Measurements from ENCODE around the gene FAM222A.

Gene FAM222A

GRCh38 chr12:109711596-109712461, 1.8 kb upstream of the FAM222A start:
- DNase-seq: no peak

DNA sequence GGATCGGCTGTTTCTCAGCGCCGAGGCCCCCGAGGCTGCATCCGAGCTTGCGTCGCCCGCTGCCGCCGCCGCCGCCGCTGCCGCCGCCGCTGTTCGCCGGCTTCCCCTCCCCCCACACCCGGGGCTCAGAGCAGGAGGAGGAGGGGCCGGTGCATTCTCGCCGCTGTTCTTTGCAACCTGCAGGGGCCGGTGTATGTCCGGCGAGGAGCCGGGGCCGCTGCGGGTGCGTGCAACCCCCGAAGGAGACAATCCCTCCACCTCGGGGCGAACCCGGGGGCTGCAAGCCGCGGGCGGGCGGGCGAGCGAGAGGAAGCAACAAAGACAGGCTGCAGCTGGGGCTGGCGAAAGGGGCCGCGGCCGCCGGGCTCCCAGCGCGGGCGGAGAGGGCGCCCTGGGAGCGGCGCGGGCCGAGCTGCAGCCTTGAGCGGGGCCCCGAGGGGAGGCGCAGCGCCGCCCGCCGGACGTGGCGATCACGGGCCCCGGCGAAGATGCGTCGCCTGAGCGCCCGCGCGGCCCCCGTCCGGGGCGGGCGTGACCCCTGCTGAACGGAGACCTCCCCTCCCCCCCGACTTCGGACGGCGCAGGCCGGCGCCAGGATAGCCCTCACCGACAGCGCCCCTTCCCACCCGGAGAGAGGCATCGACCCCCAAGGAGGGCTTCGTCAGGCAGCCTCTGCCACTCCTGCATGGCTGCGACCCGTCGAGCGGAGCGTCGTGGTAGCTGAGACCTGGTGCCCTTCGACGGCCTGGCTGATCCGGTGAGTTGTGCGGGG, 702 bp downstream of the FAM222A start:
- DNase-seq: peak; percentile 26 to 70 (median 48)

DNA sequence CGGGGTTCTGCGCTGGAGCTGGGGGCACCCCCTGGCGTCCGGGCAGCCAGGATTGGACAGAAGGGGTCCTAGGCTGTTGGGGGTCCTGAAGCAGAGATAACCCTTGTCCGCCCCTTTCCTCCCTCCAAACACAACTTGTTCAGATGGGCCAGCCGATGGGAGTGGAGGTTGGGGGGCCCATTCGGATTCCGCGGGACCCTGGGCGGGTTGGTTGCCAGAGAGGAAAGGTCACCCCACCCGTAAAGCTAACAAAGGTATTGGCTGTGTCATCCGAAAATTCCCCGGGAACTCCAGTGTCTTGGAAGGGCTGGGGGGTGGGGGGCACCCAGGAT, 1.3 kb downstream of the FAM222A start:
- no peak for DNase-seq

- DNase-seq: peak in 1 of 6 experiments; percentile 34
These were observed 1.9 kb downstream of the FAM222A start for GRCh38 chr12:109715310-109716091.

- no peak for DNase-seq
These were observed 2.5 kb downstream of the FAM222A start for GRCh38 chr12:109716092-109716479.

GRCh38 chr12:109716512-109717389, 3.1 kb downstream of the FAM222A start:
- DNase-seq: no peak

DNA sequence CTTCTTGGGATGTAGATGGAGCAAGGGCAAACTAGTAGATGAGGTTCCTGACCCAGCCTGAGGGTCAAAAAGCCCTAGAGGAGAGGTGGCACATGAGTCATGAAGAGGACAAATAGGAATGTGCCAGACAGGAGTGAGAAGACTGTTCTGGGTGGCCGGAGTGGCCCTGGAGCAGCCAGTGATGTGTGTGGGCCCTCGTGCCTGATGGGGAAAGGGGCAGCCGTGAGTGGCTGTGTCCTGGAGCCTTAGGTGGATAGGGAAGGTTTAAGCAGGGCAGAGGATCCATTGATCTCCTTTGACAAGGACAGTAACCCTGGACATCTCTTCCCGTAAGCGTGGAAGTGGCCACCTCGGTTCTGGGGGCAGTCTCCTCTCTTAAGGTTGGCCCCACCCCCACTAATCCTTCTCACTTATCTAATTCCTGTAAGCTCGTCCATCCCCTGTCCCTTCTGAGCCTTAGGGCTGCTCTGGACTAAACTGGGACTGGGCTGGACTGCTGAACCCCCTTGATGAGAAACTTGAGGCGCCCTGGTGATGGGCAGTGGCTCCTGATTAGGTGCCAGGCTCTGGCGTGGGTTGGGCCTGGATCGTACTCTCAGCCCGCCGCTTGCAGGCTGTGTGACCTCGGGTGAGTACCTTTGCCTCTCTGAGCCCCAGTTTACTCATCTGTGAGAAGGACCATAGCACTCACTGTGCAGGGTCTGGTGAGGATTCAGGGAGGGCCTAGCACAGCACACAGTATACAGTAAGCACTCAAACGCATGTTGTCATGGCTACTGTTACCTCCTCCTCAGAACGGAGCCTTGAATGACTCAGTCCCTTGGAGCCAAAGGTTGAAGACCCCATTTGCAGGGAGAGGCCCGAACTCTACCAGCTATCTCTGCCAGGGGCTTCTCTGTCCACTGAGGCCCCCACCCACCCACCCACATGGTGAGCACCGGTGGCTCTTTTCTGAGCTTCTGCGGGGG, 4.0 kb downstream of the FAM222A start:
- no peak for DNase-seq

DNA sequence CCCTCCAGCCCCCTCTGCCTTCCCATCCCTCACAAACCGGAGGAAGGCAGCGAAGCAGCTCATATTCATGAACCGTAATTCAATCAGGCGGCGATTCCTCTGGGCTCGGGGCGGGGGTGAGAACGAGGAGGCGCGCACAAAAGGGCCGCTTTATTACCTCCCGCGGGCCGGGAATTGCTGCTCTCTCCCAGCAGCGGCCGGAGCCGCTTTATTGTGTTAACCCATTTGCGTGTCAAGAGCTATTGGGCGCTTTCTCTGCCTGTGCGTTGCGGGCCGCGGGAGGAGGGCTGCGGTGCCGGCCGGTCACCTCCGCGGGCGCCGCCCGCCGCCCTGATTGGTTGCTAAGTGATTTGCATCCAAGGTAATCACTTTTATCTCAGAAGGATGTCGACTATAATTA, 4.8 kb downstream of the FAM222A start:
- DNase-seq: no peak

DNA sequence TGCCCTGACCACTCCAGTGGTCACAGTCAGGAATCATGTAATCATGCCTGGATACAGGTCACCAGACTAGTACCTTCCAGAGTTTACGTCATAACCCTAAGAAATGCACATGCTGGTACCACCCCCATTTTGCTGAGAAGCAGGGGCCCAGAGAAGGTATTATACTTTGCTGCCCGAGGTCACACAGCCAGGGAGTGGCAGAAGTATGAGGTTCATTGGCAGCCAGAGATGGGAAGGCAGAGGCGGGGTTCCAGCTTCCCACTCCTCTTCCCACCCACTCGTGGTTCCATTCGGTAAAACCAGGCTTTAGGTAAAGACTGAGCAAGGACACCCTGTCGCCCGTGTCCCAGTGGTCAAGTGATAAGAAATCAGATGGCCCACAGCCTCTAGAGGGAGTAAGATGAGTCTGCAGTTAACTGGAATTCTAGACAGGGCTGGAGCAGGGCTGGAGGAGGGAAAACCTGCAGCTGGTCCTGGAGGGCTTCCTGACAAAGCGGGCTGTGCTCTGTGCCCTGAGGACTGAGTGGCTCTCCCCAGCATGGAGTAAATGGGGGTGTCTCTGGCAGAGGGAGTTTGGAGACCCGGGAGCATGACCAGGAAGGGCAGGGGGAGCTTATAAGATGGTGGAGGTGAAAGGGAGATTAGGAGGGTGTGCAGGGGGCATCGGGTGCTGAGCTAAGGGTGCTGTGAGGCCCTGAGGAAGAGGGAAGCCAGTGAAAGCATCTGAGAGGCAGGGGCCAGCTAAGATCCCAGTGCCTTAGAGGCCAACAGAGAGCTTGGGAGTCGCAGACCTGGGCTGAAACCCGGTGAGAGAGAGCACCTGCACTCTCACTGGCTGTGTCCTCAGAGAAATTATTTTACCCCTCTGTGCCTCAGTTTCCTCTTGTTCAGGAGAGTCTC, 5.7 kb downstream of the FAM222A start:
- DNase-seq: no peak

GRCh38 chr12:109720152-109720856, 6.7 kb downstream of the FAM222A start:
- DNase-seq: no peak

- no peak for DNase-seq
These were observed 7.2 kb downstream of the FAM222A start for GRCh38 chr12:109720857-109721189.

DNA sequence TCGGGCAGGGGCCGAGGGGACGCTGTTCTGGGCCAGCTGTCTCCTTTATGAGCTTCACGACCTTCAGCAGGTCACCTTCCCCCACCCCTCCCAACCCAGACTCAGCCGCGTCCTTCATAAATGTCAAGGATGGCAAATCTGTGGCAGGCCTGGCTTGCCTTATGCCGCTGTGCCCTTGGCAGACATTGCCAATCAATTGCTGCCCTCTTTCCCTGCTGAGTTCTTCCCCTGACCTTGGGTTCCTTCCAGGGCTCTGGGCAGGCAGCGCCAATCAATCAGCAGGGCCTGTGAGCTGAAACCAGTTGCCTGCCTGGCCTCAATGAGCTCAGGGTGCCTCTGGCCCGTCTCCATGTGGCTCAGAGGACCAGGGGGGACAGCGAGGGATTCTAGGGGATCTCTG, 7.7 kb downstream of the FAM222A start:
- DNase-seq: no peak

DNA sequence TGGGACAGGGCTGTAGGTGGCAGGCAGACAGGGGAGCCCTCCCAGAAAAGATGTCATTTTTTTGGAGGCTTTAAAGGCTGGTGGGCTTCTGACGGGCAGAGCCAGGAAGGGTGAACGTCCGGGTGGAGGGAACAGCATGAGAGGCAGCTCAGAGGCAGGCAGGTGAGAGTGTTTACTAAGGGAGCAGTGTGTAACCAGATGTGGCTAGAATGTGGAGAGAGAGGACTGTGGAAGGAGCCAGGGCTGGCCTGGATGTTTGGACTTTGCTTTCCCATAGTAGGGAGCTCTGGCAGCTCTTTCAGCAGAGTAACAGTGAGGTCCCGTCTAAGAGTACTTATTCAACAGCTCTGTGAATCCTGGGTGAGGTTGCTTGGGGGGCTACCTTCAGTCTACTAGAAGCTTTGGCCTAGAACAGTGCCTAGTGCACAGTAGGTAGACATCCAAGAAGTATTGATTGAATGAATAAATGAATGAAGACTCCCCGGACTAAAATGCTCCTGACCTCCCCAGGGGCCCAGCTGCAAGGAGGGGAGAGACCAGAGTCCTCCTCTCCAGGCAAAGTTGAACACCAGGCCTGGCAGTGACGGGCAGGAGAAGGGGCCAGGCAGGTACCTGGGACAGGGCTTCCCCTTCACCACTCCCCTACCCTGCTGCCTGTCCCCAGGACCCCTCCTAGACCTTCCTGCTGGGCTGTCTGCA, 8.5 kb downstream of the FAM222A start:
- no peak for DNase-seq

DNA sequence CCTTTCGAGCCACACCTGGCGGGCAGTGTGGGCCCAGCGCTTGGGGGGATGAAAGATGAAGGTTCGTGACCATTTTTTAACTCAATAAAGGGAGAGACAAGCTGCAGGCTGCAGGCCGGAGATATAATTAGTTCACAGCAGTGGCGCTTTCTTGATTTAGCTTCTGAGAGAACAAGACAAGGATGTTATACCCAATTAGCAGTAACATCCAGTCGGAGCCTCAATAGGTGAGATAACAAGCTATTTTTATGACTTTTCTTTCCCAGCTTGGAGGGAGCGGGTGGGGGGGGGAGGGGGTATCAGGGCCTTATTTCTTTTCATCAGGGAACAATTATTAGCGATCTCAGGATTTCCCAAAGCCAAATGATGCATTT, 9.1 kb downstream of the FAM222A start:
- DNase-seq: no peak

DNA sequence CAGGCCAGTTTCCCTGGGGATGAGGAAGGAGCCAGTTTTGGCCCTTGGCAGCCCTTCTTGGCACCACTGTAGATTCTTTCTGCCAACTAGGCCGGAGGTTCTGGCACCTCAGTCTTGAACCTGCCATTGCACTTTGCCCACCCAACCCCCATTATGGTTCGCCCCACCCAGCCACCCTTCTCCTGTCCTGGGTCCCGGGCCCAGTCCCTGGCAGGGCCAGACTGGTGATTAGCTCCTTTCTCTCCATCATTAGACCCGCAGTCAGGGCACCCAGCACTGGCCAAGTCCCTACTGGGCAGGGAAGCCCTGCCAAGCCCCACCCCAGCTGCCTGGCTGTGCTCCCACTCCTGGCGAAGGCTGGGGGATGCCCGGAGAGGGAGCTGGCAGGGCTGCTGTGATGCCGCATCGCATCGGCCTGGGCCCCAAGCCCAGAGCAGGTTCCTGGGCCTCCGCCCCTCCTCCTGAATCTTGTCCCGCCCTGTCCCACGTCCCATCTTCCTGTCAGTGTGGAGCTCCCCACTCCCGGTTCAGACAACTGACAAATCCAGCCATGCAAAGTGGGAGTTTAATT, 9.8 kb downstream of the FAM222A start:
- DNase-seq: no peak

DNA sequence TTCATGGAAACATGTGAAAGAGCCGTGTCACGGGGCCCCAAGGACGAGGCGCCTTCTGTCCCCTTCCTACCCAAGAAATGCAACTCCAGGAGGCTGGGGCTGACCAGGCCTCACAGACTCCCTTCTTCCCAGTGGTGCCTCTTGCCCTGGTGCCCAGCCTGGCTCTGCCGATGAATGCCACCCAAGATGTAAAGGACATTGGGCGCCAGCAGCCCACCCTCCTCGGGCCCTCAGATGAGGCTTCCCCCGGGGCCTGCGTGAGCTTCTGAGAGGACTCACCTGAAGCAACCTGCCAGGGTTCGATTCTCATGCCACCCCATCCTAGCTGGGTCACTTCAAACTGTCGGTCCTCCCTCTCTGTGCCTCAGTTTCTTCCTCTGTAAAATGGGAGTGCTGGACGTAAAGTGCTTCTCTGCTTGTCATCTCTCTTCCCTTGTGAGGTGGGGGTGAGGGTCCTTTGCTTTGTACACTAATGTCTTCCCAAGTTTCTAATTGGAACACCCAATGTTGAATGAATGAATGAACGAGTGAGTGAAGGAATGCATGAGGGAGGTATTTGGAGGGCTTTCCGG, 10.8 kb downstream of the FAM222A start:
- no peak for DNase-seq

DNA sequence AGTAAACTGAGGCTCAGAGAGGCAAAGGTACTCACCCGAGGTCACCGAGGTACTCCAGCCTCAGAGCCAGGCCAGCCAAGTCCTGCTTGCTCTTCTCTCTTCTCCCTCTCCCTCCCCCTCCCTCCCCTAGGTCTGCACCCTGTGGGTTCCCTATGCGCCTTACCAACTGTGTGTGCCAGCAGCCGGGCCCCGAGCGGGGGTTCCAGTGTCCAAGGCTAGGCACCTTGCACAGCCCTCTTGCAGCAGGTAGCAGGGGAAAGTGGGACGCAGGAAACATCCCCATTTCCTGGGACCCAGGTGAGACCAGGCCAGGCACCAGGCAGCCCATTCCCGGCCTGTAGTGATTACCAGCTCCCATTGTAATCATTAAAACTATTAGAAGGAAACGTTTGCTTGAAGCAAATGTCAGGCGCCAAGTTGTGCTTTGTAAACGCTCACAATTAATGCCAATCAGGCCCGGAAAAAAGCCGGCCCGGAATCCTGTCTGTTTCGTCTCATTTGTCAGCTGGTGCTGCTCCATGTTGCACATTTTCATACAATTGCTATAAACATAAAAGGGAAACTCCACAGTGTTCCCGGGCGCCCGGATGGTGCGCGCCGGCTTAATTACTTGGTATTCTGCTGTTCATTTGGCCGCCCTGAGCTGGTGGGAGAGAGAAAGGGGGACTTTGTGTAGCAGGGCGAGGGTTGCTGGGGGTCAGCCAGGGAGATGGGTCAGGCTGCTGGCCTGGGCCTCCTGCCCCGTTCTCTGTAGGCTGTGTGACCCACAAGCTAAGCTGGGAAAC, 11.9 kb downstream of the FAM222A start:
- DNase-seq: no peak

All from stimulated activated naive CD4-positive, alpha-beta T cell (primary cell).